H1 (cell line): ENCODE data around the gene ACYP2. TPM values are rescaled to one million over a fixed set of nuclear protein-coding genes. Genes with fewer than 3 reads are reported as not detected.

ENCODE experiments used
- ASH2L ChIP-seq: fragments of 200-600, 300-600 bp; sonication (generic); IDR thresholded peaks from one replicate; pipeline ENCODE4 v1.7.1; 2017; ENCODE audit warnings: low read length
- CEBPB ChIP-seq: IDR thresholded peaks from 2 replicates; pipeline ENCODE4 v1.6.1; 2012; ENCODE audit warnings: low read depth, low read length
- CHD1 ChIP-seq: IDR thresholded peaks from 2 replicates; pipeline ENCODE4 v1.6.1; 2012; ENCODE audit warnings: low read depth, low read length, improper control_type of control experiment
- CREB1 ChIP-seq: IDR thresholded peaks from 2 replicates; pipeline ENCODE4 v1.6.1; 2012; ENCODE audit warnings: inconsistent platforms
- CTBP2 ChIP-seq: IDR thresholded peaks from 2 replicates; pipeline ENCODE4 v1.7.0; 2011; ENCODE audit warnings: borderline replicate concordance, mild to moderate bottlenecking, moderate library complexity, mixed read lengths, low read length; ENCODE audit not compliant: insufficient read depth, insufficient read length
- HDAC6 ChIP-seq: IDR thresholded peaks from one replicate; pipeline ENCODE4 v1.7.1; 2012; ENCODE audit warnings: low read depth, mild to moderate bottlenecking, inconsistent platforms, low read length, moderate library complexity
- JUN ChIP-seq: IDR thresholded peaks from 2 replicates; pipeline ENCODE4 v1.6.1; 2011; ENCODE audit warnings: low read depth, mild to moderate bottlenecking, improper control_type of control experiment, low read length
- POLR2AphosphoS5 ChIP-seq: IDR thresholded peaks from 2 replicates; pipeline ENCODE4 v1.6.1; 2011; ENCODE audit warnings: low read depth, low read length
- RAD21 ChIP-seq, 2 experiments: IDR thresholded peaks in 1 of 2; conservative IDR thresholded peaks in 1 of 2; 2 replicates each; pipeline ENCODE4 v1.6.1; 2011; ENCODE audit warnings: low read depth in 2 of 2, low read length in 2 of 2, improper control_type of control experiment in 1 of 2, inconsistent platforms in 1 of 2, mild to moderate bottlenecking in 1 of 2, moderate library complexity in 1 of 2
- SP2 ChIP-seq: IDR thresholded peaks from 2 replicates; pipeline ENCODE4 v1.6.1; 2012; ENCODE audit warnings: mild to moderate bottlenecking, low read length, inconsistent platforms
- SRF ChIP-seq: IDR thresholded peaks from 2 replicates; pipeline ENCODE4 v1.6.1; 2011; ENCODE audit warnings: mild to moderate bottlenecking, low read depth, low read length, moderate library complexity
- polyA plus RNA-seq, 7 experiments: library from polyadenylated mRNA; depleted of rRNA in 3 of 7; stranded (reverse) in 5 of 7; unstranded in 2 of 7; fragments of >200 nt in 5 of 7; fragments of 200-250 nt in 2 of 7; gene quantifications; 1 replicate in 5 of 7; 2 replicates in 1 of 7; 4 replicates in 1 of 7; pipeline versions ENCODE4 v1.2.1 to v1.2.3, GENCODE V29; 2011 to 2013; ENCODE audit warnings: missing spikeins in 2 of 7, mixed read lengths in 2 of 7
- total RNA-seq: library from RNA; stranded (reverse); fragmentation: NEBNext Ultra II Directional; extraction: Animal tissue kit (Norgen Biotek cat#: 25700); gene quantifications from 2 replicates; pipeline ENCODE4 v1.2.1, GENCODE V29; 2021
- TF ChIP-seq, protein P1 (sequence below): fragments of 300-600 bp; sonication (generic); IDR thresholded peaks from 2 replicates; pipeline ENCODE4 v1.7.1; 2012; ENCODE audit warnings: low read length, moderate library complexity, mild to moderate bottlenecking, inconsistent platforms; ENCODE audit not compliant: insufficient replicate concordance

Gene ACYP2
- total and polyA plus RNA-seq, 2 of the 8 experiments (the other 6 are each of a cell fraction or from before 2014, with no cell fraction given) = 3.4 to 4.4 TPM

GRCh38 chr2:54092940-54093339 lies 22.5 kb upstream of the ACYP2 start (continued):
- TF ChIP-seq, protein P1, sequence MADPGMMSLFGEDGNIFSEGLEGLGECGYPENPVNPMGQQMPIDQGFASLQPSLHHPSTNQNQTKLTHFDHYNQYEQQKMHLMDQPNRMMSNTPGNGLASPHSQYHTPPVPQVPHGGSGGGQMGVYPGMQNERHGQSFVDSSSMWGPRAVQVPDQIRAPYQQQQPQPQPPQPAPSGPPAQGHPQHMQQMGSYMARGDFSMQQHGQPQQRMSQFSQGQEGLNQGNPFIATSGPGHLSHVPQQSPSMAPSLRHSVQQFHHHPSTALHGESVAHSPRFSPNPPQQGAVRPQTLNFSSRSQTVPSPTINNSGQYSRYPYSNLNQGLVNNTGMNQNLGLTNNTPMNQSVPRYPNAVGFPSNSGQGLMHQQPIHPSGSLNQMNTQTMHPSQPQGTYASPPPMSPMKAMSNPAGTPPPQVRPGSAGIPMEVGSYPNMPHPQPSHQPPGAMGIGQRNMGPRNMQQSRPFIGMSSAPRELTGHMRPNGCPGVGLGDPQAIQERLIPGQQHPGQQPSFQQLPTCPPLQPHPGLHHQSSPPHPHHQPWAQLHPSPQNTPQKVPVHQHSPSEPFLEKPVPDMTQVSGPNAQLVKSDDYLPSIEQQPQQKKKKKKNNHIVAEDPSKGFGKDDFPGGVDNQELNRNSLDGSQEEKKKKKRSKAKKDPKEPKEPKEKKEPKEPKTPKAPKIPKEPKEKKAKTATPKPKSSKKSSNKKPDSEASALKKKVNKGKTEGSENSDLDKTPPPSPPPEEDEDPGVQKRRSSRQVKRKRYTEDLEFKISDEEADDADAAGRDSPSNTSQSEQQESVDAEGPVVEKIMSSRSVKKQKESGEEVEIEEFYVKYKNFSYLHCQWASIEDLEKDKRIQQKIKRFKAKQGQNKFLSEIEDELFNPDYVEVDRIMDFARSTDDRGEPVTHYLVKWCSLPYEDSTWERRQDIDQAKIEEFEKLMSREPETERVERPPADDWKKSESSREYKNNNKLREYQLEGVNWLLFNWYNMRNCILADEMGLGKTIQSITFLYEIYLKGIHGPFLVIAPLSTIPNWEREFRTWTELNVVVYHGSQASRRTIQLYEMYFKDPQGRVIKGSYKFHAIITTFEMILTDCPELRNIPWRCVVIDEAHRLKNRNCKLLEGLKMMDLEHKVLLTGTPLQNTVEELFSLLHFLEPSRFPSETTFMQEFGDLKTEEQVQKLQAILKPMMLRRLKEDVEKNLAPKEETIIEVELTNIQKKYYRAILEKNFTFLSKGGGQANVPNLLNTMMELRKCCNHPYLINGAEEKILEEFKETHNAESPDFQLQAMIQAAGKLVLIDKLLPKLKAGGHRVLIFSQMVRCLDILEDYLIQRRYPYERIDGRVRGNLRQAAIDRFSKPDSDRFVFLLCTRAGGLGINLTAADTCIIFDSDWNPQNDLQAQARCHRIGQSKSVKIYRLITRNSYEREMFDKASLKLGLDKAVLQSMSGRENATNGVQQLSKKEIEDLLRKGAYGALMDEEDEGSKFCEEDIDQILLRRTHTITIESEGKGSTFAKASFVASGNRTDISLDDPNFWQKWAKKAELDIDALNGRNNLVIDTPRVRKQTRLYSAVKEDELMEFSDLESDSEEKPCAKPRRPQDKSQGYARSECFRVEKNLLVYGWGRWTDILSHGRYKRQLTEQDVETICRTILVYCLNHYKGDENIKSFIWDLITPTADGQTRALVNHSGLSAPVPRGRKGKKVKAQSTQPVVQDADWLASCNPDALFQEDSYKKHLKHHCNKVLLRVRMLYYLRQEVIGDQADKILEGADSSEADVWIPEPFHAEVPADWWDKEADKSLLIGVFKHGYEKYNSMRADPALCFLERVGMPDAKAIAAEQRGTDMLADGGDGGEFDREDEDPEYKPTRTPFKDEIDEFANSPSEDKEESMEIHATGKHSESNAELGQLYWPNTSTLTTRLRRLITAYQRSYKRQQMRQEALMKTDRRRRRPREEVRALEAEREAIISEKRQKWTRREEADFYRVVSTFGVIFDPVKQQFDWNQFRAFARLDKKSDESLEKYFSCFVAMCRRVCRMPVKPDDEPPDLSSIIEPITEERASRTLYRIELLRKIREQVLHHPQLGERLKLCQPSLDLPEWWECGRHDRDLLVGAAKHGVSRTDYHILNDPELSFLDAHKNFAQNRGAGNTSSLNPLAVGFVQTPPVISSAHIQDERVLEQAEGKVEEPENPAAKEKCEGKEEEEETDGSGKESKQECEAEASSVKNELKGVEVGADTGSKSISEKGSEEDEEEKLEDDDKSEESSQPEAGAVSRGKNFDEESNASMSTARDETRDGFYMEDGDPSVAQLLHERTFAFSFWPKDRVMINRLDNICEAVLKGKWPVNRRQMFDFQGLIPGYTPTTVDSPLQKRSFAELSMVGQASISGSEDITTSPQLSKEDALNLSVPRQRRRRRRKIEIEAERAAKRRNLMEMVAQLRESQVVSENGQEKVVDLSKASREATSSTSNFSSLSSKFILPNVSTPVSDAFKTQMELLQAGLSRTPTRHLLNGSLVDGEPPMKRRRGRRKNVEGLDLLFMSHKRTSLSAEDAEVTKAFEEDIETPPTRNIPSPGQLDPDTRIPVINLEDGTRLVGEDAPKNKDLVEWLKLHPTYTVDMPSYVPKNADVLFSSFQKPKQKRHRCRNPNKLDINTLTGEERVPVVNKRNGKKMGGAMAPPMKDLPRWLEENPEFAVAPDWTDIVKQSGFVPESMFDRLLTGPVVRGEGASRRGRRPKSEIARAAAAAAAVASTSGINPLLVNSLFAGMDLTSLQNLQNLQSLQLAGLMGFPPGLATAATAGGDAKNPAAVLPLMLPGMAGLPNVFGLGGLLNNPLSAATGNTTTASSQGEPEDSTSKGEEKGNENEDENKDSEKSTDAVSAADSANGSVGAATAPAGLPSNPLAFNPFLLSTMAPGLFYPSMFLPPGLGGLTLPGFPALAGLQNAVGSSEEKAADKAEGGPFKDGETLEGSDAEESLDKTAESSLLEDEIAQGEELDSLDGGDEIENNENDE = no peak
- TF ChIP-seq HDAC6 = no peak
- no peak for TF ChIP-seq RAD21 (IDR thresholded peaks at IDR 0.05 in 1 of 2, conservative IDR thresholded peaks at IDR 0.05 in 1 of 2; ENCODE audit: low read depth in 2 of 2, low read length in 2 of 2)
- TF ChIP-seq JUN = no peak
- no peak for TF ChIP-seq POLR2AphosphoS5
- no peak for TF ChIP-seq ASH2L
- TF ChIP-seq SP2 = no peak
- TF ChIP-seq SRF = no peak
- TF ChIP-seq CREB1 = no peak
- no peak for TF ChIP-seq CTBP2
- no peak for TF ChIP-seq CEBPB
- no peak for TF ChIP-seq CHD1
